GM21717 (cell line): ENCODE data around the gene MAD1L1.
"Not testable (repeated sequence)": the region's sequence is repeated elsewhere in the genome, so short reads cannot be mapped to it uniquely, and the experiment has no call there.

ENCODE experiments used
- ATAC-seq: cut with Tn5 transposase; IDR thresholded peaks from one replicate; pipeline ENCODE4 v1.9.1; 2021; ENCODE audit warnings: mild to moderate bottlenecking, moderate library complexity; ENCODE audit not compliant: unreplicated experiment

MAD1L1 gene

DNA sequence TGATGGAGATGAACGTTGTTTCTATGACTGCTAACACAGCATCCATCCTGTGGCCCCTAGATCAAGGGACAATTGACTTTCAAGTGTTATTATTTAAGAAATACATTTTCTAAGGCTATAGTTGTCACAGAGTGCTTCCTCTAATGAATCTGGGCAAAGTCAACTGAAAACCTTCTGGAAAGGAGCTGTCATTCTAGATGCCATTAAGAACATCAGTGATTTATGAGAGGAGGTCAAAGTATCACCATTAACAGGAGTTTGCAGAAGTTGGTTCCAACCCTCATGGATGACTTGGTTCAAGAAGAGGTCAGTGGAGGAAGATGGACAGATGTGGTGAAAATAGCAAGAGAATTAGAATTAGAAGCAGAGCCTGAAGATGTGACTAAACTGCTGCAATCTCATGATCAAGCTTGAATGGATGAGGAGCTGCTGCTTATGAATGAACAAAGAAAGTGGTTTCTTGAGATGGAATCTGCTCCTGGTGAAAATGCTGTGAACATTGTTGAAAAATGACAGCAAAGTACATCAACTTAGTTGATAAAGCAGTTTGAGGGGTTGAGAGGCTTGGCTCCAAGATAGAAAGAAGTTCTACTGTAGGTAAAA is 400.7 kb downstream of the MAD1L1 start:
- not testable (repeated sequence) for ATAC-seq

DNA sequence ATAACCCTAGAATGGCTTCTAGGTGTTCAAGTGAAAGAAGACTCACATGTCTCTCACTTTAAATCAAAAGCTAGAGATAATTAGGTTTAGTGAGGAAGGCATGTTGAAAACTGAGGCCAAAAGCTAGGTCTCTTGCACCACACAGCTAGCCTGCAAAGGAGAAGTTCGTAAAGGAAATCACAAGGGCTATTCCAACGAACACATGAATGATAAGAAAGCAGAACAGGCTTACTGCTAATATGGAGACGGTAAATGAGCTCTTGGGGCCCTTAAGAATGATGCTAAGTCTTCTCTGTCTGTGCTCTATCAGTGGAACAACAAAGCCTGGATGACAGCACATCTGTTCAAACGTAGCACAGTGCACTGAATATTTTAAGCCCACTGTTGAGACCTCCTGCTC is 401.3 kb downstream of the MAD1L1 start:
- ATAC-seq = not testable (repeated sequence)

DNA sequence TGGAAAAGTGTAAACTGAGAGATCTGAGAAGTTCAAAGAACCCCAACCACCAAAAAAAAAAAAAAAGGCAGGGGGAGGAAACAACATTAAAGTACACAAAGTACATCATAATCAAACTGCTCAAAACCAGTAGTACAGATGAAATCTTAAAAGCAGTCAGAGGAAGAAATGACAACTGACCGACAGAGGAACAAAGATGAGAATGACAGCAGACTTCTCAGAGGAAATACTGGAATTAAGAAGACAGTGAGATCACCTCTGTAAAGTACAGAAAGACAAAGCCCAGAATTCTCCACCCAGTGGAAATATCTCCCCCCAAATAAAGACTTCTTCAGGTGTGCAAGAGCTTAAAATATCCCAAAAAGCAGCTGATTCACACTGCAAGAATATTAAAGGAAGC is 403.1 kb downstream of the MAD1L1 start:
- not testable (repeated sequence) for ATAC-seq

DNA sequence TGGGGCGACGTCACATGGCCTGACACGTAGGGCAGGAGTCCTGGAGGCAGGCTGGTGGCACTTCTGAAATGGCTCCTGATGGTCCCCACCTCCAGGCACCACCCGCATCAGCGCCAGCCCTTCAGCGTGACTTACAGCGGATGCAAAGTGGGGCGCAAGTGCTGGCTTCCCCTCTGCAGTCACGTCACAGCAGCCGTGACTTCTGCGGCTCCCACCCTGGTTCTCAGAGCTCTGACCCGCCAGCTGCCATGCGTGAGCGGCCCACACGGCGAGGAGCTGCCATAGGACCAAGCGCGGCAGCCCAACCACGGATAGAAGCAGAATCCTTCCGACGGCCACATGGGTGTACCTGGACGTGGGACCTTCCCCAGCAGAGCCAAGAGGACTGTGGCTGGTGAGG is 403.6 kb downstream of the MAD1L1 start:
- ATAC-seq = no peak

DNA sequence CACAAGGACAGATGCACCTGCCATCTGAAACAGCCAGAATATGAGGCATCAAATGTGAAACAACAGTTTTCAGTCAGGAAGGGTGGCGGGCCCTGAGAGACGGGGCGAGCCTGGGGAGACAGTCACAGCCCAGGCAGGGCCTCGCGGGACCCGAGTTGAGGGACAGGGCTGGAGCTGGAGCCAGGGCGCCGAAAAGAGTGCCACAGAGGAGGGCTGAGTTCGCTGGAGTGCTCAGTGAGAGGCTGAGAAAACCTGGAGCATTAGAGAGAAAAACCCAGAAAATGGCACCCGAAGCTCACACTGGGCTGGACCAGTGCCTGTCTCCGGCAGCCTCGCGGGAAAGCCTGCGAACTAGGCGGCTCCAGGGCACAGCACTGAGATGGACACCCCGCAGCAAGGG is 404.6 kb downstream of the MAD1L1 start:
- ATAC-seq = not testable (repeated sequence)

DNA sequence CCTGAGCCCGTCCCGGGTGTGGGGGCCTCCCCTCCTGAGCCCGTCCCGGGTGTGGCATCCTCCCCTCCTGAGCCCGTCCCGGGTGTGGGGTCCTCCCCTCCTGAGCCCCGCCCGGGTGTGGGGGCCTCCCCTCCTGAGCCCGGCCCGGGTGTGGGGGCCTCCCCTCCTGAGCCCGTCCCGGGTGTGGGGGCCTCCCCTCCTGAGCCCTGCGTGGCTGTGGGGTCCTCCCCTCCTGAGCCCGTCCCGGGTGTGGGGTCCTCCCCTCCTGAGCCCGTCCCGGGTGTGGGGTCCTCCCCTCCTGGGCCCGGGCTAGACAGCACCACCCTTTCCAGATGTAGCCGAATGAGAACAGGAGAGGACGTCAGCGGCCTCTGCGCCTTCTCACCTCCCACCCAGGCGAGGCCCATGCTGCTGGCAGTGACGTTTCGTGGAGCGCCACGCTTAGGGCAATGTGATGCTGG is 405.2 kb downstream of the MAD1L1 start:
- ATAC-seq = not testable (repeated sequence)

DNA sequence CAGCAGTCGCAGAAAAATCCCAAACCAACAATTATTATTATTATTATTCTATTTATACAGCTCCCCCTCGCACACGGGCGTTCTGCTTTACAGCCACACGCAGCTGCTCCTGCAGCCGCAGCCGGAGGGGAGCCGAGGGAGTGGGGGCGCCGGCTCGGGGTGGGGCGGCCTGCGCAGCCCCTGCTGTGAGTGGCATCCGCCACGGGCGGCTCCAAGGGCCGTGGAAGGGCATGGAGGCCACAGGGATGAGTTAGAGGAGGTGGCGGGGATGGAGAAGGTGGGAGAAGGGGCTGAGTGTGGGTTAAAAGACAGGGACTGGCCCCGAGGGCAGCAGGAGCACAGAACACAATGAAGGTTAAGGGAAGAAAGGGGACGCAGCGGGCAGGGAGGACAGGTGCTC is 405.8 kb downstream of the MAD1L1 start:
- not testable (repeated sequence) for ATAC-seq

DNA sequence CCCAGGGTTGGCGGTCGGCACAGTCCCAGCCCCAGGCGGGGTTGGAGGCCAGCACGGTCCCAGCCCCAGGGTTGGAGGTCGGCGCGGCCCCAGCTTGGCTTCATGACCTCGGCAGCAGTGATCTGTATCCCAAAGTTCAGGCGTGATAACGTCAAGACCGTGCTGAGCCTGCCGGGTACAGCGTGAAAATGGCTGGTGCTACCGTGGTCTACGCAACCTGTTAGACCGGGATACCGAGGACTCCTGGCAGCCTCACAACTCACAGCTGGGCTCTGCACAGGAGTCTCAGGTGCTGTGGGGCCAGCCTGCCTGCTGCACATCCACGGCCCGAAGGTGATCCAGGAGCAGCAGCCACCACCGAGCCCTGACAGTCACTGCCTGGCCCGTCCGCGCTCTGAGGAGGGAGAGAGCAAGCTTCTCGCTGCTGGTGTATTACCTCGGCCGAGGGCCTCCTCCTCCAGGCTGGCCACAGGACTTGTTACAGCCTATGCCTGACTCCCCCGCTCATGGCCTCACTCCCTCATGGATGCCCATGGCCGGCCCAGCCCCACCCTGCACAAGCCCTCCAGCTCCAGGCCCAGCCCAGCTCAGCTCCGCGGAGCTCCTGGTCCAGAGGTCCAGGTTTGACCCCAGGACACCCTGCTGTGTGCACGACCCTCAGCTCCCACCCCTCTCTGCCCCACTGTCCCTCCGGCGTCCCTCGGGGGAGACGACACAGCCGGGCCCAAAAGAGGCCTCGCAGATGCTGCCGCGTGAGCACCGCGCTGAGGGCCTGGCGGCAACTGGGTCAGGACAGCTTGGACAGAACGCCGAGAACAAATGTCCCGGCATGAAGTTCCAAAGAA is 406.6 kb downstream of the MAD1L1 start:
- ATAC-seq = no peak

DNA sequence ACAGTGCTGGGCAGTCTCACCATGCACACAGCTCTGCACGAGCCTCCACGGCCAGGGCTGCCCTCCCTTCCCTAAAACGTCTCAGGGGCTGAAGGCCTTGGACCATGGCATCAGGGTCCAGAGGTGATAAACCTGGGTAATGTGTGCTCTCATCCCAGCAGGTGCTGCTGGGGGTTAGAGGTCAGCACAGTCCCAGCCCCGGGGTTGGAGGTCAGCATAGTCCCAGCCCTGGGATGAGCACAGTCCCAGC is 407.2 kb downstream of the MAD1L1 start:
- ATAC-seq = not testable (repeated sequence)

DNA sequence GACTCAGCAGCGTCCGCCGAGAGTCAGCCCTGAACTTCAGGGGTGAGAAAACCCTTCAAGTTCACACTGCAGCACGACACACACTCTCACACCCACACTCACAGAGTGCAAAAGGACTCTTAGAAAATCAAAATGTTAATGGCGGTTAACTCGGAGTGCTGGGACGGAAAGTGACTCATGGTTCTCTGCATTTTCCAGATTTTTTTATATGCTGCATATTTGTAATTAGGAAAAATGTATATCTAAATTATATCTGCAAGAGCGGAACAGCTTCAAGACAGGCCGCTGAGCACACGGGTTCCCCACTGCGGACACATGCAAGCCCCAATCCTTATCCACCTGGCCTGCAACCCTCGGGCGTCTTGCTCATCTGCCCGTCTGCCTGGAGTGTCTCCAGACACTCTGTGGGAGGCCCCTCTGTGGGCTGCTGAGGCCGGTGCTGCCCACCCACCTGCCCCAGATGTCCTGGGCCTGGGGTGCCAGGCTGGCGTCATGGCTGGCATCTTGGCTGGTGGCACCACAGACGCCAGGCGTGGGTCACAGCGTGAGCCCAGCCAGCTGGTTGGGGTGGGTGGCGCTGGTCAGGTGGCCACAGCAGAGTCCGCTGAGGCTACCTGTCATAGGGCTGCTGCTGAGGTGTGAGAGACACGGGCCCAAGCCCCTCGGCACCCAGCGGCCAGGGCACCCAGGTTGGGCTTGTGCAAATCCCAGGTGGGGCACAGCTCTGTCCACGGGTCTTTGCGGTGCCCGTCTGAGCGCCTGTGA is 407.7 kb downstream of the MAD1L1 start:
- not testable (repeated sequence) for ATAC-seq

DNA sequence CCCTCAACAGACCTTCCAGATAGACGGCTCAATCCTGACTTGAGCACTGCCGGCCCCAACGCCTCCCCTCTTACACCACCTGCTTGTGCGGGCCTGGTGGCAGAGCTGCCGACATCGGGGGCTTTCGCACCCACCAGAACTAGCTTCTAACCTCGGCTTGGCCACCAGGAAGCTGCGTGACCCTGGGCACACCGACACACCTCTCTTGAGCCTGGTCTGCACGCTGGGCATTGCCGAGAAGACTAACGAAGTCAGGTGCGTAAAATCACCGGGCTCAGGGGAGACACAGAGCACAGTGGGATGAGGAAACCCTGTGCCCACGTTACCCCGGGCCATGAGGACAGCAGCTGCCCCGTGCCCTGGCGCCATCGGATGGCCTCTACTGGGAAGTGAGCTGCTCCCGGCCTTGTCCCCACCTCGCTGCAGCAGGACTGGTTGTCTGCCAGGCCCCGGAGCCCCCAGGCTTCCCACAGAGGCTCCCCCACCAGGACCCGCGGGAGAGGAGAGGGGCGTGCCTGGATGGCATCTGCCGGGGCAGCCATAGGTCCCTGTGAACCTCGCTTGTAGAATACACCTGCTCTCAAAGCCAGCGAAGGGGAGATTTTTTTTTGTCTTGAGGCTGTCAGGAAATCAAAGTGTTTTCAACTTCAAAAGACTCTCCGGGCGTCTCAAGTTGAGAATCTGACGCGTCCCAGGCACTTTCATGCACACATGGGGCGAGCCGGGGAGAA is 408.4 kb downstream of the MAD1L1 start:
- not testable (repeated sequence) for ATAC-seq

DNA sequence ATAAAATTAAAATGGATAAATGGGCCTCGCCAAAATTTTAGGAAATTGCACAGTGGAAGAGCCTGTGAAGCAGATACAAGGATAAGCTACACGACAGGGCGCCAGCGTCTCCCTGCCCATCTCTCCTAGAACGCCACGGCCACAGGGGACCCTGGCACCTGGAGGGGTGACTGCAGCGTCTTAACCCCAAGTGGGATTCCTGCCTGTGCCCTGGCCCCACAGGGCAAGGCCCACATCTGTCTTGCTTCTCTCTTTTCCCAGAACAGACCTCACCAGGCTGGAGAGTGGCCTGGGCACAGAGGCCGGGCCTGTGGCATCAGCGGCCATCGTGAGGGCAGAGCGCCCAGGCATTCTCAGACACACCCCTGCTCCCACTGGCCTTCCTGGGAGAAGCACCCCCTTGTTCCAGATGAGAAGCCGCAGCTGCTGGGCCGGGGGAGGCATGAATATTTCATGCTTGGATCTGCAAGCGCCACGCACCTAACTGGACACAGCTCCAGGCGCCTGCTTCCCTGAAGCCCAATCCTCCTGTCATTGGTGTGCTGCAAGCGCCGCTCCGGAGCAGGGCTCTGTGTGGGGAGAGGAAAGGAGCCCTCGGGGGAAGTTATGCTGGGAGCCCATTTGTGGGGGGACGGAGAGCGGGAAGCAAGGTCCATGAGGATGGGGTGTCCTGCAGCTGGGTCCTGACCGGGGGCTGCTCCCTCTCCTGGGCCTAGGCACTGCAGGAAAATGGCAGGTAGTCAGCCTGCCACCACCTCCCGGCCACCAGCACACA is 409.2 kb downstream of the MAD1L1 start:
- no peak for ATAC-seq

DNA sequence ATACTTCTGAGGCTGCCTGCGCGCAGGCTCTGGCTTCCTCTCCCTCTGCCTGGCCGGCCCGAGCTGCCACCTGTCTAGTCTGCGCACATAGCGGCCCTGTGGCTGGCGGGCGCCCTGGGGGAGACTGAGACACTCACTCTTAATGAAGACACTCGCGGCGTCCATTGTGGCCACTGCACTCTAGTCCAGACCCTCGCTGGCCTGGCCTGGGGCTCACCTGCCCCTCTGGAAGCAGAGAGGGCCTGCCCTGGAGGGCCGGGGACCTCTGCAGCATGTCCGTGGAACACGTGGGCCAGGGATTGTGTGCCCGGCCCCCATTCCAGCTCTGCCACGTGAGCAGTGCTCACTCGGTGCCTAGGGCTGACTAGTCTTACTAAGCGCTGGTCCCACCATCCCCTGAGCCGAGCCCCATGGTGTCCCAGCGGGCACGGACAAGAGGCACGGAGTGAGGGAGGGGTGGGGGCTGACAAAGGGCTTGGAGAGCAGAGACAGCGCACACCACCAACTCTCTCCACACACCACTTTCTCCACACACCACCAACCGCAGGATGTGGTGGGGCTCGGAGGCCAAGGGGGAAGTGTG is 413.4 kb downstream of the MAD1L1 start:
- ATAC-seq = no peak

DNA sequence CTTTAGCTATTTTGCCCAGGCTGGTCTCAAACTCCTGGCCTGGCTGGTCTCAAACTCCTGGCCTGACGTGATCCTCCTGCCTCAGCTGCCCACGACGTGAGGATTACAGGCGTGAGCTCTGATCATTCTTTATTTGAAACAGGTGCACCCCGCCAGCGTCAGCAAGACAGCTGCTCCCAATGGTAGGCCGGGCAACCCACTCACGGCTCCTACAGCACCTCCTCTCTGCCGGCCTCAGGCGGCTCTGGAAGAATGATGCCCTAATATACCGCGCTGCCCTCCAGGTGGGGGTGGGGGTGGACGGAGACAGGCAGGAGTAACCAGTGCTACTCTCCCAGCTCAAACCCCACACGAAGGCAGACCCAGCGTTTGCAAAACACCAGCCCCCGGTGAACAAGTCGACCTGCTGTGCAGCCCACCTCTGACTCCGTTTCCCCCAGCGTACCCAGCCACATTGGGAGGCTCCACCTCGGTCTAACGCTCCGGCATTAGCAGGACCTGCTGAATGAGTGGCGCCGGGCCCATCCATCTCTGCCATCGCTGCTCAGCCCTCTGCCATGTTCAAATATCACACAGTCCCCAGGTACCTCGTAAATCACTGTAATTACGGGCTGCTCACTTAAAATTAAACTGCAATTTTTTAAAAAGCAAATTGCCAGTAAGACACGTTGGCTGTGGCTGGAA is 414.0 kb downstream of the MAD1L1 start:
- no peak for ATAC-seq

DNA sequence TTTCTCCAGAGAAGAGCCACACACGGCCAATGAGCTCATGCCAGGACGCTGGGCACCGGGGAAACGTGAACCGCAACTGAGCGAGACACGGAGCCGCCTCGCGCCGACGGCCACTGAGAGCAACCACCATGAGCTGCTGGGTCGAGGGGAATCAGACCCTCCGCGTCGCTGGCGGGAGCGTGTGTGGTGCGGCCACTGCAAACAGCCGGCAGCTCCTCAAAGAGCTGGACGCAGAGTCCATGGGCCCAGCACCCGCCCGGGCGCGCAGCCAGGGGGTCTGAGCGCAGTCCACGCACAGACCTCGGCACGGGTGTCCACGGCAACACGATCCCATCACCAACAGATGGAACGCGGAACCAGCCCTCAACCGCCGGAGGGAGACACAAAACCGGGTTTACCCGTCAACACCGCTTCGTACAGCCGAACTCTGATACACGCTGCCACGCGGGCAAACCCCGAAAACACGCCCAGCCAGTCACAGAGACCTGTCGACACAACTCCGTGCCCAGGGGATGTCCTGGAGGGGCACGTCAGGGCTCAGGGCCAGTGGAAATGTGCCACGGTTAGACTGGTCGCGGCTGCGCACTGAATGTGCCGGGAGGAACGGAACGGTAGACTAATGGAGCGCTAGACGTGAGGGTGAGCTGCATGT is 415.6 kb downstream of the MAD1L1 start:
- no peak for ATAC-seq

DNA sequence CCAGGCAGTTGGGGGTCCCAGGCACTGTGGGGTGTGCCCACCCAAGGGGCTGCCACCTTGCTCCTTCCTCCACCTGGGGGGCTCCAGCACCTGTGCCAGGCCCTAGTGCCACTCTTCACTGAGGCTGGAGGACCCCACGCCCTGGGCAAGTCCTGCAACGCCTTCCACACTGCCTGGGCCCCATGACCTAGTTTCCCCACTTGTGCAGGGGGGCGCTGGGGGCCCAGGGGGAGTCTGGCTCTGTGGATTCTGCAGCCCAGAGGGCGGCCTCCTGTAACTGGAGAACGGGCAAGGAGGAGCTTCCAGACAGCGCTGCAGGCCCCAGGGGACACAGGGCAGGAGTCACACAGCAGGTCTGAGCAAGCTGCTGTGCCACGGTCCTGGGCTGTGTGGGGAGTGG is 416.3 kb downstream of the MAD1L1 start:
- not testable (repeated sequence) for ATAC-seq

DNA sequence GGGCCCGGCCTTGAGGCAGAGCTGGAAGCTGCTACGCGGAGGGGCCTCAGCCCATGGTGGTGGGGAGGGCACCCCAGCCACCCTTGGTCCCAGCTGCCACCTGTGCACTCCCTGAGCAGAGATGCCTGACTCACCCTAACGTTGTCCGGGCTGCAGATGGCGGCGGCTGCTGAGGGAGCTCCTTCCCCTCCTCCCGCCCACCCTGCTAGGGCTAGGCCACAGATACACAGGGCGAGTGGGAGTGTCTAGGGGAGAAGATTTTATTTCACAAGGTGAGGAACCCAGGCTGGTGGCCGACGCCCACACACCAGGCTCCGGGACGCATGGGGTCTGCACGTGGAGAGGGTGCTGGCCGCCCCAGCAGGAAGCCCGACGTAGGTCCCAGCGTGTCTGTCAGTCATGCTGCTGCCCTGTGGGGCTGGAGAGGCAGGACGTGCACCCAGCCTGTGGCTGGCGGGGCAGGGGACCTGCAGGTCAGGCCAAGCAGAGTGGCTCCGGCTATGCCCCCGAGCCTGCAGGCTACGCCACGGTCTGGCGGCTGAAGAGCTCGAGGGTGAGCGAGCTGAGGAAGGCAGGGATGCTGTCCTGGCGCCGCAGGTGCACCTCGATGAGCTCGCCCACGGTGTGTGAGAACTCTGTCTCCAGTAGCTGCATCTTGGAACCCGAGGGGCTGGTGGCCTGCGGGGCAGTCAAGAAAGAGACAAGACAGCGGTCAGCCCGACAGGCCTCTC is 417.0 kb downstream of the MAD1L1 start:
- not testable (repeated sequence) for ATAC-seq

DNA sequence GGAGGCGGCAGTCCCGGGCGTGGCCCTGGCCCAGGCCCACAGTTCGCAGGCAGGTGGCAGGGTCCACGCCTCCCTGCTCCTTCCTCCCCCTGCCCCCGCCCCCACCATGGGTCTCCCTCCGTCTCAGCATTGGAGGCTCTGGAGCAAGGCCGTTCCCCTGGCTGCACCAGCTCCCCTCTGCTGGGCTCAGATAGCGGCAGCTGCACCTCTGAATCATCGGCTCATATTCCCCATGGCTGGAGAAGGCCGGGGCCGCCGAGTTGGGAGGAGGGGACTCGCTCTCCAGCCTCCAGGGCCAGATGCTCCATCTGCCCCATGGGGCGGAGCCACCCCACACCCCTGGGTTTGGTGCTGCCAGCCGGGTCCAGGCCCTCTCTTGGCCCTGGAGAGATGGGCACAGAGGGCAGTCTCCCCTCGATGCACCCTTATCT is 417.7 kb downstream of the MAD1L1 start:
- no peak for ATAC-seq
